Ecto neural progenitor cell (in vitro differentiated cells): ENCODE results near the gene GARRE1.

Experiments
- DNase-seq: peaks from one replicate; pipeline ENCODE4 v3.0.0-alpha.2; 2018; ENCODE audit warnings: low spot score

GARRE1 gene

DNA sequence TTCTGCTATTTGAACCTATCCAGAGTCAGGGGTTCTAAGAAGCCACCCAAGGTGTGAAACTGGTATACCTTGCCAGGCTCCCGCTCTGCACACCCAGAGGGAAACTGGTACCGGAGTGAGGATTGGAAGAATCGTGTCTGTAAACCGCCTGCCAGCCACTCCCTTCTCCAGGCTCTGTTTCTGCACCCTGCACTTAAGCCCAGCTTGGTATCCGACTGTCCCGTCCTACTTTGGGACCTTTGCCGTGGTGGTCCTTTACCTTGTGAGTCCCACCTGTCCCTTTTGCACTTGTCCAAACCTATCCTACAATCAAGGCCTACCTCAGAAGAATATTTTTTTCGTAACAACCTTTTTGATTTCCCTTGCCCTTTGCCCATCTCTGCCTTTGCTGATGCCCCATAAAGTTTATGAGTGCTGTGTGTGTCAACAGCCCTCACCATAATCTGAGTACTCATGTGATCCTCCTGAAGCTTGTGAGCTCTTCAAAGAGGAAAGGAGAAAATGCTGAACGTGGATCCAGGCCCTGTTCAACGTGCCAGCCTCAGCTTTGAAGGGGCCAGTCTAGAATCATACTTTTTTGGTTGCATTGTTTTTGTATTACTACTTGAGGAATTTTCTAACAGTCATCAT lies 44.7 kb downstream of the GARRE1 start:
- DNase-seq, result no peak

DNA sequence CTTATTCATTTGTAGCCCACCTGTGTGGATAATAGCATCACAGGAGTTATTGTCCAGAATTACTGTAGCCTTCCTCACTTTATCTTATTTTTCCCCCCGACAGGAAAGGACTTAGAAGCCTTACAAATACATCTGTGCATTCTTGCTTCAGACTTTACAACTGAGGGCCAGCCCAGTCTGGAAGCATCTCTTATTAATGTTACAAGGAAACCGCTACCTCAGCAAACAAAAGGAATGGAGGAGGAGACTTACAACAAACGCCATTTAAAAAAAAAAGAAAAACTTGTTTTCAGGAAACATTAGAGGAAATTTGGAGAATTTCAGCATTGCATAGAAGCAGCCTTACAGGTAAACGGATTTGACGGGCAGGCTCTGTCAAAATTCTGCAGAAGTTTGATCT lies 45.2 kb downstream of the GARRE1 start:
- no peak for DNase-seq

DNA sequence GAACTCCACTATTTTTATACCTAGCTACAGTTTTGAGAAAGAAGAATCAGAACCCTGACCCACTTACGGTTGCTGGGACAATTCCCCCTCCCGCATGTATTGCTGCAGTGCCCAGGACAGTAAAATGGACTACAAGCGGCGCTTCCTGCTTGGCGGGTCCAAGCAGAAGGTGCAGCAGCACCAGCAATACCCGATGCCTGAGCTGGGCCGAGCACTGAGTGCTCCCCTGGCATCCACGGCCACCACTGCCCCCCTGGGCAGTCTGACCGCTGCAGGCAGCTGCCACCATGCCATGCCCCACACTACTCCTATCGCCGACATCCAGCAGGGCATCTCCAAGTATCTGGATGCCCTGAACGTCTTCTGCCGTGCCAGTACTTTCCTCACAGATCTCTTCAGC lies 46.0 kb downstream of the GARRE1 start:
- no peak for DNase-seq

DNA sequence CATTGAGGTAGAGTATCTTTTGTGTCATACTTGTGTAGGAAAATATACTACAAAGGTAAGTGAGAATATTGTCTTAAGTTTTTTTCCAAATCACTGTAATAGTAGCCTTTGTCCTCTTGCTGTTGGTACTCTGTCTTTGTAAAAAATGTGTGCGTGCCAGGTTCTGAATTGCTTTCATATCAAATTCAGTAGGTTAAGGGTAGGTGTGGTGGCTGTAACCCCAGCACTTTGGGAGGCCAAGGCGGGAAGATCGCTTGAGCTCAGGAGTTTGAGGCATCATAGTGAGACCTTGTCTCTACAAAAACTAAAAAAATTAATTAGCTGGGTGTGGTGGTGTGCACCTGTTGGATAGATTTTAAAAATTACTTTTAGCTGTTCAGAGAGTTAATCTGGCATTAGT lies 46.6 kb downstream of the GARRE1 start:
- DNase-seq, result no peak
